ENCODE data around the gene EPB41.
A peak's percentile ranks its signal among the peaks of the same experiment; 100 is the strongest.
"Not testable (repeated sequence)": the region's sequence is repeated elsewhere in the genome, so short reads cannot be mapped to it uniquely, and the experiment has no call there.

The EPB41 gene

DNA sequence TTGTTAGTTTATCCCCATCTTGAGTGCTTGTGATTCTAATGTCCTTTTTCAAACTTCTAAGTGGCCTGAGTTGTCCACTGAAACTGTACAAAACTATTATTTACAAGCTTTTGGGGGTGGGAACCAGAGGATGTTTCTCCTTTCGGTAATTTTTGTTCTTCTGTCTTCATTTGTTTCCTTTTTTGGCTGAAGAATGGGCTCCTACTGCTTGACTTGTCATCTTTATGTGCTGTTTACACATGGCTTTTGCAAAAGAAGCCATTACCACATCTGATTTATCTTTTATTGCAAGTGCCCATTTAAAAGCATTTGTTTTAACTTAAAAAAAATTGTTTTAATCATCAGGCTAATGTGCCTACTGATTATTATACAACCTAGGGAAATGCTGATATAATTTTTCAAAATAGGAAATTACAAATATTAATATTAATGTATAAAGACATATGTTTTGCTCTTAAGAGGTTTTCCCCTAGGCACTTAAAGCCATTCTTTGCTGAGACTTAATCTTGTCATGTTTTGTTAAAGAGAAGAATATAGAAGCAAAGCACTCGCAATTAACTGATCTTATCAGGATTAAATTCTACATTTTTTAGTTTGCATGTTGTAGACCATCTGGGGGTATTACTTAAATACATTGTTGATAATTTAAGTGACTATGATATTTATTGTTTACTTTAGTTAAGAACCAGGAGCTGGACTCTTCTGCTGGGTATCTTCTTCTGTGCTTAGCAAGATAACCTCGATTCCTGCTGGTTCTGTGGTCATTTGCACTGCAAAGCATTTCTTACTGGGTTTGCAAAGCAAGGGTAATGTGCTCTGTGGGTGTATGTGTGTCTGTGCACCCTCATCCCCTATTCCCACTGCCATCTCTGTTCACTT is 169.2 kb downstream of the EPB41 start:
- Histone ChIP-seq H3K23ac (ENCODE audit: low read length) (no peak overlapping the region), H4K8ac (ENCODE audit: low read depth, low read length) (no peak overlapping the region), H2BK5ac (ENCODE audit: low read length) (no peak overlapping the region), H4K5ac (ENCODE audit: low read length) (no peak overlapping the region), H3K79me1 (ENCODE audit: low read length) (no peaks in the 10 kb centered on the region), H3K9ac (ENCODE audit: low read length) (no peak overlapping the region), H3K4me2 (ENCODE audit: low read length) (no peak overlapping the region), H3K27me3 (ENCODE audit: insufficient read depth, low read length, poor library complexity) (no peaks in the 10 kb centered on the region), H3K79me2 (ENCODE audit: control insufficient read depth, insufficient read depth, low read length) (no peaks in the 10 kb centered on the region), H2AK5ac (ENCODE audit: low read length) (no peak overlapping the region), H3K27ac (ENCODE audit: low read depth, low read length) (no peak overlapping the region), H2BK15ac (replicated peaks; ENCODE audit: low read depth) (no peak overlapping the region), H3K18ac (ENCODE audit: low read length) (no peak overlapping the region), H3K4me3 (ENCODE audit: low read length) (no peak overlapping the region), H3K4me1 (ENCODE audit: control insufficient read depth, low read depth, low read length) (no peaks in the 10 kb centered on the region), H2BK120ac (ENCODE audit: low read depth, low read length) (no peak overlapping the region), H3K4ac (ENCODE audit: low read depth, low read length) (no peak overlapping the region), H3K36me3 (ENCODE audit: control insufficient read depth, insufficient read depth, low read length) (no peaks in the 10 kb centered on the region), H3K56ac (ENCODE audit: low read length) (no peak overlapping the region)
- WGBS (ENCODE audit: extremely low coverage, insufficient coverage, low lambda C conversion rate) = no CpG with 5 or more reads among the region's 3 CpGs
- peak; percentile 27 for DNase-seq

DNA sequence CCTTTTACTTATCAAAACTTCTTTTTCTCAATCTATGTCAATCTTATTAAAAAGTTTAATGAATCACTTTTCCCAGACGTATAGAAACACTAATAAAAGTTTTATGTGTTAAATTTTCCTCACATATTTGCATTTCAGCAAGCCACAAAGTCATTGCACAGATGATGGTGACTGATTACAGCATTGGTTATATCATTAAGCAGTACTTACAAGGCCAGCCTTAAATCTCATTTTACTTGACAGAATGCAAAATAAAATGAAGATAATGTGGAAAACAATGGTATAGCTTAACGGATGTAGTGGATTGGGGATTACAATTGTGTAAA is 169.8 kb downstream of the EPB41 start:
- Histone ChIP-seq H2BK5ac (ENCODE audit: low read length) (no peak overlapping the region), H4K8ac (ENCODE audit: low read depth, low read length) (no peak overlapping the region), H4K5ac (ENCODE audit: low read length) (no peak overlapping the region), H3K27me3 (ENCODE audit: insufficient read depth, low read length, poor library complexity) (no peaks in the 10 kb centered on the region), H2AK5ac (ENCODE audit: low read length) (no peak overlapping the region), H3K23ac (ENCODE audit: low read length) (no peak overlapping the region), H3K79me2 (ENCODE audit: control insufficient read depth, insufficient read depth, low read length) (no peaks in the 10 kb centered on the region), H2BK120ac (ENCODE audit: low read depth, low read length) (no peak overlapping the region), H3K18ac (ENCODE audit: low read length) (no peak overlapping the region), H3K4ac (ENCODE audit: low read depth, low read length) (no peak overlapping the region), H3K36me3 (ENCODE audit: control insufficient read depth, insufficient read depth, low read length) (no peaks in the 10 kb centered on the region), H3K4me3 (ENCODE audit: low read length) (no peak overlapping the region), H3K79me1 (ENCODE audit: low read length) (no peaks in the 10 kb centered on the region), H3K56ac (ENCODE audit: low read length) (no peak overlapping the region), H3K4me2 (ENCODE audit: low read length) (no peak overlapping the region), H3K4me1 (ENCODE audit: control insufficient read depth, low read depth, low read length) (no peaks in the 10 kb centered on the region), H2BK15ac (replicated peaks; ENCODE audit: low read depth) (no peak overlapping the region), H3K27ac (ENCODE audit: low read depth, low read length) (no peak overlapping the region), H3K9ac (ENCODE audit: low read length) (no peak overlapping the region)
- no CpG with 5 or more reads among the region's 2 CpGs for WGBS (ENCODE audit: extremely low coverage, insufficient coverage, low lambda C conversion rate)
- no peak for DNase-seq

- Histone ChIP-seq H2BK120ac (ENCODE audit: low read depth, low read length) (no peak overlapping the region), H3K18ac (ENCODE audit: low read length) (no peak overlapping the region), H2AK5ac (ENCODE audit: low read length) (no peak overlapping the region), H3K9ac (ENCODE audit: low read length) (no peak overlapping the region), H4K5ac (ENCODE audit: low read length) (no peak overlapping the region), H4K8ac (ENCODE audit: low read depth, low read length) (no peak overlapping the region), H3K4ac (ENCODE audit: low read depth, low read length) (no peak overlapping the region), H3K23ac (ENCODE audit: low read length) (no peak overlapping the region), H3K79me1 (ENCODE audit: low read length) (no peaks in the 10 kb centered on the region), H3K36me3 (ENCODE audit: control insufficient read depth, insufficient read depth, low read length) (no peaks in the 10 kb centered on the region), H3K4me2 (ENCODE audit: low read length) (no peak overlapping the region), H3K27me3 (ENCODE audit: insufficient read depth, low read length, poor library complexity) (no peaks in the 10 kb centered on the region), H2BK15ac (replicated peaks; ENCODE audit: low read depth) (no peak overlapping the region), H3K79me2 (ENCODE audit: control insufficient read depth, insufficient read depth, low read length) (no peaks in the 10 kb centered on the region), H3K4me1 (ENCODE audit: control insufficient read depth, low read depth, low read length) (no peaks in the 10 kb centered on the region), H2BK5ac (ENCODE audit: low read length) (no peak overlapping the region), H3K4me3 (ENCODE audit: low read length) (no peak overlapping the region), H3K27ac (ENCODE audit: low read depth, low read length) (no peak overlapping the region), H3K56ac (ENCODE audit: low read length) (no peak overlapping the region)
- DNase-seq = no peak
Observed at GRCh38 chr1:29090937-29091618, 176.7 kb downstream of the EPB41 start.

GRCh38 chr1:29092704-29093103 is 178.3 kb downstream of the EPB41 start:
- not testable (repeated sequence) for H4K8ac ChIP-seq (ENCODE audit: low read depth, low read length); H2AK5ac ChIP-seq (ENCODE audit: low read length); H3K56ac ChIP-seq (ENCODE audit: low read length); H3K4me2 ChIP-seq (ENCODE audit: low read length); H3K9ac ChIP-seq (ENCODE audit: low read length); H3K79me2 ChIP-seq (ENCODE audit: control insufficient read depth, insufficient read depth, low read length); H3K27ac ChIP-seq (ENCODE audit: low read depth, low read length); H3K4me3 ChIP-seq (ENCODE audit: low read length); H3K27me3 ChIP-seq (ENCODE audit: insufficient read depth, low read length, poor library complexity); H2BK120ac ChIP-seq (ENCODE audit: low read depth, low read length); H3K18ac ChIP-seq (ENCODE audit: low read length); H3K79me1 ChIP-seq (ENCODE audit: low read length); DNase-seq; H2BK15ac ChIP-seq (replicated peaks; ENCODE audit: low read depth); H2BK5ac ChIP-seq (ENCODE audit: low read length); H3K36me3 ChIP-seq (ENCODE audit: control insufficient read depth, insufficient read depth, low read length); H3K23ac ChIP-seq (ENCODE audit: low read length); H3K4ac ChIP-seq (ENCODE audit: low read depth, low read length); H4K5ac ChIP-seq (ENCODE audit: low read length); H3K4me1 ChIP-seq (ENCODE audit: control insufficient read depth, low read depth, low read length)
- no CpG with 5 or more reads among the region's 5 CpGs for WGBS (ENCODE audit: extremely low coverage, insufficient coverage, low lambda C conversion rate)

- H3K79me1 ChIP-seq (ENCODE audit: low read length) = no peaks in the 10 kb centered on the region
- no peak overlapping the region for H3K9ac ChIP-seq (ENCODE audit: low read length)
- no peaks in the 10 kb centered on the region for H3K4me1 ChIP-seq (ENCODE audit: control insufficient read depth, low read depth, low read length)
- no peak overlapping the region for H3K18ac ChIP-seq (ENCODE audit: low read length)
- H4K5ac ChIP-seq (ENCODE audit: low read length) = no peak overlapping the region
- H2BK120ac ChIP-seq (ENCODE audit: low read depth, low read length) = no peak overlapping the region
- no peak overlapping the region for H2AK5ac ChIP-seq (ENCODE audit: low read length)
- H2BK15ac ChIP-seq (replicated peaks; ENCODE audit: low read depth) = no peak overlapping the region
- no peak for DNase-seq
- no peaks in the 10 kb centered on the region for H3K36me3 ChIP-seq (ENCODE audit: control insufficient read depth, insufficient read depth, low read length)
- no peaks in the 10 kb centered on the region for H3K79me2 ChIP-seq (ENCODE audit: control insufficient read depth, insufficient read depth, low read length)
- no peak overlapping the region for H3K27ac ChIP-seq (ENCODE audit: low read depth, low read length)
- no peaks in the 10 kb centered on the region for H3K27me3 ChIP-seq (ENCODE audit: insufficient read depth, low read length, poor library complexity)
- H2BK5ac ChIP-seq (ENCODE audit: low read length) = no peak overlapping the region
- no peak overlapping the region for H4K8ac ChIP-seq (ENCODE audit: low read depth, low read length)
- H3K4me3 ChIP-seq (ENCODE audit: low read length) = no peak overlapping the region
- no peak overlapping the region for H3K4ac ChIP-seq (ENCODE audit: low read depth, low read length)
- H3K4me2 ChIP-seq (ENCODE audit: low read length) = no peak overlapping the region
- H3K56ac ChIP-seq (ENCODE audit: low read length) = no peak overlapping the region
- H3K23ac ChIP-seq (ENCODE audit: low read length) = no peak overlapping the region
- no CpG with 5 or more reads among the region's 3 CpGs for WGBS (ENCODE audit: extremely low coverage, insufficient coverage, low lambda C conversion rate)
Observed at GRCh38 chr1:29094433-29094832, 180.1 kb downstream of the EPB41 start.
